ENCODE results near the gene CDK17.

CDK17 gene

DNA sequence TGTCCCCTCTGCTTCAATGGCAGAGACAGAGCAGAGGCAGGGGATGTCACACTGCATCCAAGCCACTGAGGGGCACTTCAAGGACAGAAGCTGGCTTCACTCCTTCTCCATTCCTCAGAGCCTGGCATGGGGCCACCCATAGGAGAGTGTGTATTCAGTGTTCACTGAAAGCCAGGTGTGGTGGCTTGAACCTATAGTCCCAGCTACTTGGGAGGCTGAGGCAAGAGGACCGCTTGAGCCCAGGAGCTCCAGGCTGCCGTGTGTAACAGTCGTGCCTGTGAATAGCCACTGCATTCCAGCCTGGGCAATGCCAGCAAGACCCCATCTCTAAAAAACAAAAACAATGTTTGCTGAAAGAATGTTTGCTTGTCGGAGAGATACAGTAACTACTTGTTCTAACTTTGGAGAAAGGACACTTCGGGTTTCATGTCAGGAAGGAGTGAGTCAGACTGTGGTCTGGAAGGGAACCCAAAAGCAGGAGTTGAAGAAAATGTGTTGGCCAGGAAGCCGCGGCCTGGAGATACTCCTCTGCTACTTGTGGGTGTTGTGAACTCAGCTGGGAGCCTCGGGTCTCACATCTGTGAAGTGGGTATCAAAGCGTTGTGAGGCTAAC lies 162.7 kb downstream of the CDK17 start:
- peak; percentile 96 for DNase-seq (ENCODE audit: low read depth)
- H3K4me3 ChIP-seq (ENCODE audit: low read depth, low read length), result no peak overlapping the region
- TF ChIP-seq, protein P1, sequence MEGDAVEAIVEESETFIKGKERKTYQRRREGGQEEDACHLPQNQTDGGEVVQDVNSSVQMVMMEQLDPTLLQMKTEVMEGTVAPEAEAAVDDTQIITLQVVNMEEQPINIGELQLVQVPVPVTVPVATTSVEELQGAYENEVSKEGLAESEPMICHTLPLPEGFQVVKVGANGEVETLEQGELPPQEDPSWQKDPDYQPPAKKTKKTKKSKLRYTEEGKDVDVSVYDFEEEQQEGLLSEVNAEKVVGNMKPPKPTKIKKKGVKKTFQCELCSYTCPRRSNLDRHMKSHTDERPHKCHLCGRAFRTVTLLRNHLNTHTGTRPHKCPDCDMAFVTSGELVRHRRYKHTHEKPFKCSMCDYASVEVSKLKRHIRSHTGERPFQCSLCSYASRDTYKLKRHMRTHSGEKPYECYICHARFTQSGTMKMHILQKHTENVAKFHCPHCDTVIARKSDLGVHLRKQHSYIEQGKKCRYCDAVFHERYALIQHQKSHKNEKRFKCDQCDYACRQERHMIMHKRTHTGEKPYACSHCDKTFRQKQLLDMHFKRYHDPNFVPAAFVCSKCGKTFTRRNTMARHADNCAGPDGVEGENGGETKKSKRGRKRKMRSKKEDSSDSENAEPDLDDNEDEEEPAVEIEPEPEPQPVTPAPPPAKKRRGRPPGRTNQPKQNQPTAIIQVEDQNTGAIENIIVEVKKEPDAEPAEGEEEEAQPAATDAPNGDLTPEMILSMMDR (IDR thresholded peaks at IDR 0.05; ENCODE audit: low read depth, low read length, missing control alignments), result no peak
- in situ Hi-C loops (cut with HindIII; ENCODE audit: low sequenced_read_pairs), result no loop called here

DNA sequence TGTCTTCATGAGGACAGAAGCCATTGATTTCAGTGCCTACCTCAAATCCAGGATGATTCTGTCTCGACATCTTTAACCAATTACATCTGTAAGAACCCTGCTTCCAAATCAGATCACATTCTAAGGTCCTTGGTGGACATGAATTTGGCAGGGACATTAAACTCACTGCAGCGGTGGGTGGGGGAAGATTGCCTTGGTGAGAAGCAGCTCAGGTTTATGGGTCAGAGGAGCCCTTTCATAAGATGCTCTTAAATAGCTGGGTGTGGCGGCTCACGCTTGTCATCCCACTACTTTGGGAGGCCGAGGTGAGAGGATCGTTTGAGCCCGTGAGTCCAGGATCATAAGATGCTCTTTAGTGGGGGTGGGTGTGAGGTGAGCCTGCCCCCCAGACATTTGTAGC lies 163.2 kb downstream of the CDK17 start:
- in situ Hi-C loops (cut with HindIII; ENCODE audit: low sequenced_read_pairs), result no loop called here

DNA sequence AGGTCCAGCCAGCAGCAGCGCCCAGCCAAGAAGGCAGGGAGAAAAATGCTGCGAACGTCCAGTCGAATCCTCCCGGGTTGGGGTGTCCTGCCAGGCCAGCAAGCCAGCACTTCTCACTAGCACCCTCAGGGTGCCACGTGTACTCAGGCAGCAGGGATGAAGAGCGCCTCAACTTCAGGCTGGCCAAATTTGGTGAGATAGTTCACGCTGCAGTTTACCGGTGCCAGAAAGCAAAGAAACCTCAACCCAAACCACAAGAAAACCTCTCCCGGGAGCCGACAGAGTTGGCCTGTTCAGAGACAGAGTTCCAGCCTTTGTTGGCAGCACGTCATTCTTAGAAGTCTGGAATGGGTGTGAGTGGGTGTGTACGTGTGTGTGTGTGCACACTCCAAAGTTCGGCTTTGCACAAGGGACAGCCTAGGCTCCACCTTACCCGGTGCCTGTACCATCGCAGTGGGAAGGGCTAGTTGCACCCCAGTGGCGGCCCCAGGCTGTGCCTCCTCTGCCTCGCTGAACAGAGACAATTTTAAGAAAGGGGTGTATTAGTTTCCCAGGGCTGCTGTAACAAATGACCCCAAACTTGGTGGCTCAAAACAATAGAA lies 163.9 kb downstream of the CDK17 start:
- in situ Hi-C loops (cut with HindIII; ENCODE audit: low sequenced_read_pairs), result no loop called here
- DNase-seq (ENCODE audit: low read depth), result peak; percentile 77
- TF ChIP-seq, protein P1 (IDR thresholded peaks at IDR 0.05; ENCODE audit: low read depth, low read length, missing control alignments), result no peak
- no peak overlapping the region for H3K4me3 ChIP-seq (ENCODE audit: low read depth, low read length)

More for the DNA sequence above, 163.2 kb downstream of the CDK17 start:
- TF ChIP-seq, protein P1 (IDR thresholded peaks at IDR 0.05; ENCODE audit: low read depth, low read length, missing control alignments), result no peak
- DNase-seq (ENCODE audit: low read depth), result no peak
- no peak overlapping the region for H3K4me3 ChIP-seq (ENCODE audit: low read depth, low read length)

DNA sequence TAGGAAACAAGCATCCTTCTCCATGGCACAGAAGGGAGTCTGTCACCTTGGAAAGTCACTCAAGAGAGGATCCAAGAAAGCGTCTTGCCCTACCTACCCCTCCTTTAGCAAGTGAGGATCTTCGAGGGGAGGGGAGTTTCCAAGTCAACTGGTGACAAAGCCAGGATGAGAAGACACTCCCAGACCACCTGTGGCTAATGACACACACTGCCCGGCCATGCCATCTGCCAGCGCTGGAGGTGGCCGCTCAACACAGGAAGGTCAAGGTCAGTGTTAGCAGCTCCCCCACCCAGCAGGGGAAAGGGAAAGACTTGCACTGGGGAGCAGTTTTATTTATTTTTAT lies 164.8 kb downstream of the CDK17 start:
- TF ChIP-seq, protein P1 (IDR thresholded peaks at IDR 0.05; ENCODE audit: low read depth, low read length, missing control alignments), result no peak
- H3K4me3 ChIP-seq (ENCODE audit: low read depth, low read length), result no peak overlapping the region
- in situ Hi-C loops (cut with HindIII; ENCODE audit: low sequenced_read_pairs), result no loop called here
- DNase-seq (ENCODE audit: low read depth), result no peak

- no peak overlapping the region for H3K4me3 ChIP-seq (ENCODE audit: low read depth, low read length)
- TF ChIP-seq, protein P1 (IDR thresholded peaks at IDR 0.05; ENCODE audit: low read depth, low read length, missing control alignments), result no peak
- in situ Hi-C loops (cut with HindIII; ENCODE audit: low sequenced_read_pairs), result loop anchor here (5.0 kb wide), 1 partner anchor 73 kb away; no protein-coding TSS in a partner anchor
- no peak for DNase-seq (ENCODE audit: low read depth)
Observed at GRCh38 chr12:96234591-96235483, 165.4 kb downstream of the CDK17 start.

DNA sequence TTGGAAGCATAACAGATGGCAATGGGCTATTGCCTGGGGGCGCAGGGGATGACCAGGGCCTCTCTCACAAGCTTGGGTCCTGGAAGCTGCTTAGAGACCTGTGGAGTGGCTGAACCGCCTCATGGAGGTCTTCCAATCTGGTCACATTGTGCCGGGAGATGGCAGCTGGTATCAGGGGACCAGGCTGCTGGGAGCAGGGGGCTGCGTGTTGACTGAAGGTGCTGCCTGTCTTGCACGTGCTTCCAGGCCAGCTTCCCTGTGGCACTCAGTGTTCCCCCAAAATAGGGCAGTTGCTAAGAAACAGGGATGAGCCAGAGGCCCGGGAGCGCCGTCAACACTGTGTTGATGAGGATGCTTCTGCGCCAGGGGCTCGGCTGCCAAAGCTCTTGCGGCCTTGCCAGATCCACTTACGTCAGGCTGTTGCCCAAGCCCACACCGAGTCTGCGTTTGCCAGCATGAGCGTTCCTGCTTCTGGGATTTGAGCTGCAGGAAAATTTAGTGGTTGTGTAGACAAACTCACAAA lies 166.2 kb downstream of the CDK17 start:
- H3K4me3 ChIP-seq (ENCODE audit: low read depth, low read length), result no peak overlapping the region
- TF ChIP-seq, protein P1 (IDR thresholded peaks at IDR 0.05; ENCODE audit: low read depth, low read length, missing control alignments), result no peak
- in situ Hi-C loops (cut with HindIII; ENCODE audit: low sequenced_read_pairs), result loop anchor here (5.0 kb wide), 1 partner anchor 72 kb away; no protein-coding TSS in a partner anchor
- DNase-seq (ENCODE audit: low read depth), result peak; percentile 95
